WI38 (cell line): ENCODE results near the gene ST7L.

Experiments
- H3K4me3 ChIP-seq: 2 replicates; pipeline ENCODE4 v1.5.1; 2011; ENCODE audit warnings: low read depth, mild to moderate bottlenecking, control low read depth, low read length
- CTCF ChIP-seq: IDR thresholded peaks from 2 replicates; pipeline ENCODE4 v1.5.1; 2012; ENCODE audit warnings: low read depth, mild to moderate bottlenecking, control low read depth, low read length

The ST7L gene

GRCh38 chr1:112638110-112638428, 19.1 kb upstream of the ST7L start:
- TF ChIP-seq CTCF, result no peak

DNA sequence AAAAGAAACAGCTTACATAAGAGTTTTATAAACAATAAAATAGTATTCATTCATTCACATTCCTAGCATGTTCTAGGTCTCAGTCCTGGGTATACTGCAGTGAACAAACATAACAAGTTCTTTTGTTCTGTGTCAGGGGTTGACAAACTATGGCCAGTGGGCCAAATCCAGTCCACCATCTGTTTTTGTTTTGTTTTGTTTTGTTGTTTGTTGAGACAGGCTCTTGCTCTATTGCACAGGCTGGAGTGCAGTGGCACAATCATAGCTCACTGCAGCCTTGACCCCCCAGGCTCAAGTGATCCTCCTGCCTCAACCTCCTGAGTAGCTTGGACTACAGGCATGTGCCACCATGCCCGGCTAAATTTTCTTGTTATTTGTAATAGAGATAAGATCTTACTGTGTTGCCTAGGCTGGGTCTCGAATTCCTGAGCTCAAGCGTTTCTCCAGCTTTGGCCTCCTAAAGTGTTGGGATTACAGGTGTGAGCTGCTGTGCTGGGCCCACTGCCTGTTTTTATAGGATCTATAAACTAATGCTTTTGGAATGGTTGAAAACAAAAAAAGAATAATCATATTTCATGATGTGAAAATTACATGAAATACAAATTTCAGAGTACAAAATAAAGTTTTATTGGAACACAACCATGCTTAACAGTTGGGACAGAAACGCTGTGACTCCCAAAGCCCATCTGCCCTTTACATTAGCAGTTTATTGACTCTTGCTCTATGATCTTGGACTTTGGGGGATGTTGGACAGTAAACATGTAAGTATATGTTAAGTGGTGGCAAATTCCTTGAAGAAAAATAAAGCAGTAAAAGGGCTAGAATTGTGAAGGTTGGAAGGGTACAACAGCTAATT, 18.5 kb upstream of the ST7L start:
- no peak for TF ChIP-seq CTCF
- no peak overlapping the region for H3K4me3 ChIP-seq

More at GRCh38 chr1:112638110-112638428, 19.1 kb upstream of the ST7L start:
- no peak overlapping the region for H3K4me3 ChIP-seq

- no peak for TF ChIP-seq CTCF
- H3K4me3 ChIP-seq, result no peak overlapping the region
Observed at GRCh38 chr1:112636597-112637253, 17.8 kb upstream of the ST7L start.

- H3K4me3 ChIP-seq, result no peak overlapping the region
Observed at GRCh38 chr1:112636056-112636455, 17.1 kb upstream of the ST7L start.

GRCh38 chr1:112634367-112634766, 15.4 kb upstream of the ST7L start:
- no peak overlapping the region for H3K4me3 ChIP-seq
- TF ChIP-seq CTCF, result no peak

More at GRCh38 chr1:112636056-112636455, 17.1 kb upstream of the ST7L start:
- no peak for TF ChIP-seq CTCF

DNA sequence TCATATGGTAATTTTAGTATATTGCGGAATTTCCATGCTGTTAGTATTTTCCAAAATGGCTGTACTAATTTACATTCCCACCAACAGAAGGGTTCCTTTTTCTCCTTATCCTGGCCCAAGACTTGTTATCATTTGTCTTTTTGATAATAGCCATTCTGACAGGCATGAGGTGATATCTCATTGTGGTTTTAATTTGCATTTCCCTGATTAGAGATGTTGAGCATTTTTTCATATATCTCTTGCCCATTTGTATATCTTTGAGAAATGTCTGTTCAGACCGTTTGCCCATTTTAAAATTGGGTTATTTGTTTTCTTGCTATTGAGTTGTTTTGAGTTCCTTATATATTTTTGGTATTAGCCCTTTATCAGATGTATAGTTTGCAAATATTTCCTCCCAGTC, 14.7 kb upstream of the ST7L start:
- H3K4me3 ChIP-seq, result no peak overlapping the region
- TF ChIP-seq CTCF, result no peak

DNA sequence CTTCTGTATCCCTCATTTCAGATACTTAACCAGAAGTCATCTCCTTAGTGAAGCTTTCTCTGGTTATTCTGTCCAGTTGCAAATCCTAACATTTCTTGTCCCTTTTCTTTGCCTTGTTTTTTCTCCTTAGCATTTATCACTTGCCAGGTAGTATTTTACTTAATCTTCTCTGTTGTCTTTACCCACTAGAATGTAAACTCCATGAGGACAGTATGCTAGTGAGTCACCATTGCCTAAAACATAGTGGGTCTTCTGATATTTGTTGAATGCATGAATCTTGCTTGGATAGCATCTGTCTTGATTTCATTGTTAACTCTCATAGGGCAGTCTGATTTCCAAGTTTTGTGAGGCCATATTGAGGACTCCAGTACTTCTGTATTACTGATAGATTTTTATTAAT, 10.3 kb upstream of the ST7L start:
- H3K4me3 ChIP-seq, result no peak overlapping the region
- TF ChIP-seq CTCF, result no peak
